ENCODE results near the gene ADRA2B.
"Not testable (repeated sequence)": the region's sequence is repeated elsewhere in the genome, so short reads cannot be mapped to it uniquely, and the experiment has no call there.

The ADRA2B gene
- 0.42 to 9.6 (median 0.44) reads per million in 3 experiments for total RNA-seq

- DNase-seq: peak; percentile 59
These were observed at the start of gene ADRA2B for GRCh38 chr2:96116424-96116878. TSS of gene ADRA2B (minus strand) at chr2:96116571. CDS start at chr2:96116149, 422 bp downstream.

- DNase-seq: peak; percentile 62
These were observed 48.3 kb upstream of the ADRA2B start for GRCh38 chr2:96164459-96165184.

- DNase-seq: peak; percentile 37
These were observed 47.5 kb upstream of the ADRA2B start for GRCh38 chr2:96163768-96164429.

- no peak for DNase-seq
These were observed 47.0 kb upstream of the ADRA2B start for GRCh38 chr2:96163415-96163767.

GRCh38 chr2:96161898-96162297 is 45.5 kb upstream of the ADRA2B start:
- no peak for DNase-seq

GRCh38 chr2:96160366-96160765 is 44.0 kb upstream of the ADRA2B start:
- not testable (repeated sequence) for DNase-seq

- DNase-seq: no peak
These were observed 42.9 kb upstream of the ADRA2B start for GRCh38 chr2:96159084-96159830.

GRCh38 chr2:96158554-96158940 is 42.2 kb upstream of the ADRA2B start:
- no peak for DNase-seq

GRCh38 chr2:96157649-96158553 is 41.5 kb upstream of the ADRA2B start:
- DNase-seq: peak; percentile 57

GRCh38 chr2:96156926-96157648 is 40.7 kb upstream of the ADRA2B start:
- no peak for DNase-seq

GRCh38 chr2:96156011-96156820 is 39.8 kb upstream of the ADRA2B start:
- DNase-seq: no peak

- DNase-seq: no peak
These were observed 38.4 kb upstream of the ADRA2B start for GRCh38 chr2:96154506-96155380.

GRCh38 chr2:96153991-96154431 is 37.6 kb upstream of the ADRA2B start:
- DNase-seq: no peak

- no peak for DNase-seq
These were observed 36.9 kb upstream of the ADRA2B start for GRCh38 chr2:96153291-96153713.

GRCh38 chr2:96152304-96153161 is 36.2 kb upstream of the ADRA2B start:
- no peak for DNase-seq

GRCh38 chr2:96151595-96152303 is 35.4 kb upstream of the ADRA2B start:
- DNase-seq: no peak

- DNase-seq: no peak
These were observed 34.6 kb upstream of the ADRA2B start for GRCh38 chr2:96150791-96151594.
